Measurements from ENCODE around the gene TPTE2. TPM values are rescaled to one million over a fixed set of nuclear protein-coding genes. Genes with fewer than 3 reads are reported as not detected.
A peak's percentile ranks its signal among the peaks of the same experiment; 100 is the strongest.
"Not testable (repeated sequence)": the region's sequence is repeated elsewhere in the genome, so short reads cannot be mapped to it uniquely, and the experiment has no call there.

TPTE2 gene
- total and polyA plus RNA-seq, 10 of the 15 experiments (the other 5 are each of a cell fraction or from before 2014, with no cell fraction given): 0.31 to 1.9 (median 1.2) TPM

DNA sequence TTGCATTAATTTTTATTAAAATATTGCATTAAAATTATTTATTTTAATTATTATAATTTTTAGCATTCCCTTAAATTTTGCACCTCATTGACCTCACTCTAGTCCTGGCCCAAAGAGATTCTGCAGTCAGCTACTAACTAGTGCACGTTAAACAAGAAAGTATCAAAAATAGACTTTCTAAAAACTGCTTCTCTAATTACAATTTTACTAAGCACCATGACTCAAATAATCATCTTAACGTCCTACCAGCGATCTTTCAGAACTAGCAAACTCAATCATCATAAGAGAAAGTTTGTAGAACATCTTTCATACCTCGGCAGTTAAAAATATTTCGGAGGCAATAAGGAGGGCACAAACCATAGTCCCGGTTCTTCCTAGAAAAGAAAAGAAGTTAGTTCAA is 123.6 kb downstream of the TPTE2 start:
- H3K9ac ChIP-seq (ENCODE audit: control insufficient read depth, insufficient read depth, low read length); POLR2A ChIA-PET; in situ Hi-C loops (cut with MboI); H2AFZ ChIP-seq (ENCODE audit: control insufficient read depth, low read depth, low read length); H3K4me3 ChIP-seq; BruUV-seq (replicated peaks); H3K79me2 ChIP-seq (ENCODE audit: control insufficient read depth, insufficient read depth, low read length); H3K36me3 ChIP-seq (ENCODE audit: control insufficient read depth in 2 of 2, insufficient read depth in 2 of 2, low read length in 1 of 2); intact Hi-C loops (cut with micrococcal nuclease; ENCODE audit: unreplicated experiment); H4K20me1 ChIP-seq (ENCODE audit: control insufficient read depth, insufficient read depth); H3K4me1 ChIP-seq (ENCODE audit: control insufficient read depth, insufficient read depth, low read length); H3K27me3 ChIP-seq (replicated peaks in 1 of 2; ENCODE audit: control insufficient read depth in 2 of 2, insufficient read depth in 2 of 2, low read length in 1 of 2); H3K27ac ChIP-seq (ENCODE audit: control insufficient read depth, insufficient read depth); ATAC-seq; SMC1A ChIA-PET (ENCODE audit: uncharacterized antibody, unreplicated experiment); H3K9me3 ChIP-seq (replicated peaks; ENCODE audit: control insufficient read depth, insufficient read depth, low read length); H3K4me2 ChIP-seq (ENCODE audit: control insufficient read depth, insufficient read depth); DNase-seq (ENCODE audit: low read depth, low spot score); RAD21 ChIA-PET (ENCODE audit: unreplicated experiment); FAIRE-seq: not testable (repeated sequence)
- CTCF ChIA-PET: interaction anchor here (0.6 kb wide), 1 partner anchor 238 kb away, joined by 3 read pairs; no protein-coding TSS in a partner anchor
- peak; percentile 70 for TF ChIP-seq MEF2A (IDR thresholded peaks at IDR 0.05; ENCODE audit: insufficient read depth, low read depth, low read length)
- peak; percentile 62 for TF ChIP-seq JUNB (IDR thresholded peaks at IDR 0.05)
- 2% methylated on average over 6 of the region's 6 CpGs for WGBS (ENCODE audit: insufficient coverage, insufficient replicate concordance, low lambda C conversion rate, missing lambda C conversion rate)

GRCh38 chr13:19422236-19422635 is 139.1 kb downstream of the TPTE2 start:
- H3K27ac ChIP-seq (ENCODE audit: control insufficient read depth, insufficient read depth); H4K20me1 ChIP-seq (ENCODE audit: control insufficient read depth, insufficient read depth); BruUV-seq (replicated peaks); ATAC-seq; H3K9ac ChIP-seq (ENCODE audit: control insufficient read depth, insufficient read depth, low read length); H3K79me2 ChIP-seq (ENCODE audit: control insufficient read depth, insufficient read depth, low read length); H3K9me3 ChIP-seq (replicated peaks; ENCODE audit: control insufficient read depth, insufficient read depth, low read length); H3K27me3 ChIP-seq (replicated peaks in 1 of 2; ENCODE audit: control insufficient read depth in 2 of 2, insufficient read depth in 2 of 2, low read length in 1 of 2); H3K4me3 ChIP-seq; POLR2A ChIA-PET; H3K4me1 ChIP-seq (ENCODE audit: control insufficient read depth, insufficient read depth, low read length); H3K36me3 ChIP-seq (ENCODE audit: control insufficient read depth in 2 of 2, insufficient read depth in 2 of 2, low read length in 1 of 2); RAD21 ChIA-PET (ENCODE audit: unreplicated experiment); FAIRE-seq; DNase-seq (ENCODE audit: low read depth, low spot score); intact Hi-C loops (cut with micrococcal nuclease; ENCODE audit: unreplicated experiment); H2AFZ ChIP-seq (ENCODE audit: control insufficient read depth, low read depth, low read length); CTCF ChIA-PET; in situ Hi-C loops (cut with MboI); H3K4me2 ChIP-seq (ENCODE audit: control insufficient read depth, insufficient read depth); SMC1A ChIA-PET (ENCODE audit: uncharacterized antibody, unreplicated experiment): not testable (repeated sequence)
- 20% methylated on average over 2 of the region's 2 CpGs for WGBS (ENCODE audit: insufficient coverage, insufficient replicate concordance, low lambda C conversion rate, missing lambda C conversion rate)

DNA sequence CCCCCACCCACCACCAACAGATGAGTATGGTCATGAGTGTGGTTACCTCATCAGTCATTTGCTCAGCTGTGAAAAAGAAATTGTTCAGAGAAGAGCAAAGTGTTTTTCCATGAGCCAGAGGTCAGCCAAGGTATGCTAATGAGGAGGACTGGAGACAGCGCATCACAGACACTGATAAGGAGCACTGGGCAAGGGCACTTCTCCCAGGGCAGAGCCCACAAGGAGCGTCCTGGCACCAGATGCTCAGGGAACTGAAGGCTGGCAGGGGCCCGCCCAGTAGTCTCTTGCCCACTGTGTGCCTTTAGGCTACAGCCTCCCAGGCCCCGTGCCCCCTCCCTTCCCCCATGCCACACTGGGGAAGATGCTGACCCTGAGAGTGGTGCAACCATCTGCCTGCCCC is 148.8 kb downstream of the TPTE2 start:
- intact Hi-C loops (cut with micrococcal nuclease; ENCODE audit: unreplicated experiment); H2AFZ ChIP-seq (ENCODE audit: control insufficient read depth, low read depth, low read length); H3K4me1 ChIP-seq (ENCODE audit: control insufficient read depth, insufficient read depth, low read length); FAIRE-seq; H3K9ac ChIP-seq (ENCODE audit: control insufficient read depth, insufficient read depth, low read length); POLR2A ChIA-PET; SMC1A ChIA-PET (ENCODE audit: uncharacterized antibody, unreplicated experiment); DNase-seq (ENCODE audit: low read depth, low spot score); ATAC-seq; H3K36me3 ChIP-seq (ENCODE audit: control insufficient read depth in 2 of 2, insufficient read depth in 2 of 2, low read length in 1 of 2); in situ Hi-C loops (cut with MboI); RAD21 ChIA-PET (ENCODE audit: unreplicated experiment); H3K9me3 ChIP-seq (replicated peaks; ENCODE audit: control insufficient read depth, insufficient read depth, low read length); H4K20me1 ChIP-seq (ENCODE audit: control insufficient read depth, insufficient read depth); H3K27me3 ChIP-seq (replicated peaks in 1 of 2; ENCODE audit: control insufficient read depth in 2 of 2, insufficient read depth in 2 of 2, low read length in 1 of 2); CTCF ChIA-PET; H3K79me2 ChIP-seq (ENCODE audit: control insufficient read depth, insufficient read depth, low read length); H3K27ac ChIP-seq (ENCODE audit: control insufficient read depth, insufficient read depth); H3K4me3 ChIP-seq; H3K4me2 ChIP-seq (ENCODE audit: control insufficient read depth, insufficient read depth); BruUV-seq (replicated peaks): not testable (repeated sequence)
- 4% methylated on average over 4 of the region's 4 CpGs for WGBS (ENCODE audit: insufficient coverage, insufficient replicate concordance, low lambda C conversion rate, missing lambda C conversion rate)

GRCh38 chr13:19382746-19383511 is 178.4 kb downstream of the TPTE2 start:
- H2AFZ ChIP-seq (ENCODE audit: control insufficient read depth, low read depth, low read length); in situ Hi-C loops (cut with MboI): not testable (repeated sequence)

More at GRCh38 chr13:19382746-19383511, 178.4 kb downstream of the TPTE2 start:
- H3K9me3 ChIP-seq (replicated peaks; ENCODE audit: control insufficient read depth, insufficient read depth, low read length); H3K27me3 ChIP-seq (replicated peaks in 1 of 2; ENCODE audit: control insufficient read depth in 2 of 2, insufficient read depth in 2 of 2, low read length in 1 of 2); CTCF ChIA-PET; H3K36me3 ChIP-seq (ENCODE audit: control insufficient read depth in 2 of 2, insufficient read depth in 2 of 2, low read length in 1 of 2); H4K20me1 ChIP-seq (ENCODE audit: control insufficient read depth, insufficient read depth); H3K27ac ChIP-seq (ENCODE audit: control insufficient read depth, insufficient read depth); SMC1A ChIA-PET (ENCODE audit: uncharacterized antibody, unreplicated experiment); H3K4me3 ChIP-seq; ATAC-seq; DNase-seq (ENCODE audit: low read depth, low spot score); H3K4me1 ChIP-seq (ENCODE audit: control insufficient read depth, insufficient read depth, low read length); intact Hi-C loops (cut with micrococcal nuclease; ENCODE audit: unreplicated experiment); H3K79me2 ChIP-seq (ENCODE audit: control insufficient read depth, insufficient read depth, low read length); RAD21 ChIA-PET (ENCODE audit: unreplicated experiment); POLR2A ChIA-PET; BruUV-seq (replicated peaks); H3K4me2 ChIP-seq (ENCODE audit: control insufficient read depth, insufficient read depth); FAIRE-seq; H3K9ac ChIP-seq (ENCODE audit: control insufficient read depth, insufficient read depth, low read length): not testable (repeated sequence)
- WGBS (ENCODE audit: insufficient coverage, insufficient replicate concordance, low lambda C conversion rate, missing lambda C conversion rate): 52% methylated on average over 32 of the region's 32 CpGs
